Measurements from ENCODE around the gene NOM1.

The NOM1 gene

GRCh38 chr7:156999958-157000726 lies 50.6 kb downstream of the NOM1 start:
- no peak for DNase-seq (ENCODE audit: low spot score)
- ChIA-PET POLR2A (ENCODE audit: low non-redundant PET) (no interaction called here), CTCF (no interaction called here)
- no peak for TF ChIP-seq CTCF (conservative IDR thresholded peaks at IDR 0.05; ENCODE audit: low read depth)
- no peak overlapping the region for H3K27ac ChIP-seq

- no peak for DNase-seq (ENCODE audit: low spot score)
- POLR2A ChIA-PET (ENCODE audit: low non-redundant PET) = no interaction called here
- no peak overlapping the region for H3K27ac ChIP-seq
- no peak for TF ChIP-seq CTCF (conservative IDR thresholded peaks at IDR 0.05; ENCODE audit: low read depth)
- CTCF ChIA-PET = no interaction called here
These were observed 51.5 kb downstream of the NOM1 start for GRCh38 chr7:157000741-157001653.

DNA sequence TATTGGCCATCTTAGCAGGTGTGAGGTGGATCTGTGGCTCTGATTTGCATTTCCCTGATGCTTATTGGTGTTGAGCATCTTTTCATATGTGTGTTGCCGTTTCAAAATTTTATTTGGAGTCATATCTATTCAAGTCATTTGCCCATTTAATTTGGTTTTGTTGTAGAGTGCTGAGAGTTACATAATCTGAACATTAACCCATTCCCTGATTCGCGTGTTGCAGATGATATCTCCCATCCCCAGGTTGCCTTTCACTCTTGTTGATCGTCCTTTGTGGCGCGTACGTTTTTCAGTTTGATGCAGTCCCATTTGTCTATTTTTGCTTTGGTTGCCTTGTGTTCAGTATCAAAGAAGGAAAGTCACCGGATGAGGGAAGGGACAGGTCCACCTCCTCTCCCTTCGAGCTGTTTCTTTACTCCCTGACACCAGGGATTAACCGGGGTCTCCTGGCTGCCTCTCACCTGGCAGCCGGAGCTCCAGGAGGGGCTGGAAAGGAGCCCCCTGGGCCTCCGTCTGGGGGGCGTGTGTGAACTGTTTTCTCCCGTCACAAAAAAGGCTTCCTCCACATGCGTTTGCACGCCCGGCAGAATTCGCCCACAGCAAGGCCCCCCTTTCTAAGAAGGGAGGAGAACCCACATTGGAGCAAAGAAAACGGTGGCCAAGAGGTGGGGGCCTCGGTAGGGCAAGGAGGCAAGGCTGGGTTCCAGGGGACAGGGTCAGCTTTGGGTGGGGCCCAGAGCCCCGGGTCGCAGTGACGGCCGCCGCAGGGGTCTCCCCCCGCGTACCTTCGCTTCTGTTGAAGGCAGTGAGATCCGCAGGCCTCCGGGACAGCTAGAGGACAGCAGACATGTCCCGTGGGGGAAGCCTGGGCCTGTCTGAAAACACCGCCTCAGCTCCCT lies 52.7 kb downstream of the NOM1 start:
- TF ChIP-seq CTCF (conservative IDR thresholded peaks at IDR 0.05; ENCODE audit: low read depth) = no peak
- ChIA-PET POLR2A (ENCODE audit: low non-redundant PET) (no interaction called here), CTCF (interaction anchor here (0.7 kb wide), 1 partner anchor 79 kb away, joined by 3 read pairs; no protein-coding TSS in a partner anchor)
- H3K27ac ChIP-seq = no peak overlapping the region
- DNase-seq (ENCODE audit: low spot score) = no peak

DNA sequence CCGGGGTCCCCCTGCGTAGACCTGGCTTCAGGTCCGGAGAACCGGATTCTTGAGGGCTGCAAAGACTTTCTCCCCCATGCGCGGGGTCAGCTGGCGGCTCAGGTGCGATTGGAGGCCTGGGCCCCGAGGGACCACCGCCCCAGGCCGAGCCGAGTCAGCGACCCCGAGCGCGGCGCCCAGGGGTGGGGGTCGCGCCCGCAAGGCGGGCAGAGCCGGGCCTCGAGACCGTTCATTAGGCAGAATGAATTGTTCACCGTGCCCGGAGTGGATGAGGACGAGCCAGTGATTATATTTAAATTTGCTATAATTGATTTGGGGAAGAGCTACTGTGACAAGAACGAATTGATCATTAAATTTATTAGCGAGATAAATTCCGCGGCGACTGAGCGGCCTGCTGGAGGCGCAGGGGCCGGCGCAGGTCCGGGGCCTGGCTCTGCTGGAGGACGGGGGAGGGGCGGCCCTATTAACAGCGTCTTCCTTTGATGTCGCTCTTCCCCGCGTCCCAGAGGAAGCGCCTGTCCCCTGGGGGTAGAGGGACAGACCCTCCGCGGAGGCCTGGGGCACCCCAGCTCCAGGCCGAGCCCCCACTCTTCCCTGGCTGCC lies 53.4 kb downstream of the NOM1 start:
- no peak overlapping the region for H3K27ac ChIP-seq
- TF ChIP-seq CTCF (conservative IDR thresholded peaks at IDR 0.05; ENCODE audit: low read depth) = no peak
- CTCF ChIA-PET = no interaction called here
- no peak for DNase-seq (ENCODE audit: low spot score)
- POLR2A ChIA-PET (ENCODE audit: low non-redundant PET) = no interaction called here

GRCh38 chr7:157003445-157003755 lies 53.9 kb downstream of the NOM1 start:
- POLR2A ChIA-PET (ENCODE audit: low non-redundant PET) = no interaction called here
- DNase-seq (ENCODE audit: low spot score) = no peak
- CTCF ChIA-PET = no interaction called here
- TF ChIP-seq CTCF (conservative IDR thresholded peaks at IDR 0.05; ENCODE audit: low read depth) = no peak
- no peak overlapping the region for H3K27ac ChIP-seq
